SK-N-MC (cell line): ENCODE results near the gene KIF11.
"Not testable (repeated sequence)": the region's sequence is repeated elsewhere in the genome, so short reads cannot be mapped to it uniquely, and the experiment has no call there.

Experiments
- DNase-seq: peaks from one replicate; pipeline ENCODE4 v3.0.0-alpha.2; 2011; ENCODE audit warnings: low read depth, low spot score
- H3K27ac ChIP-seq: fragments of 200-600 bp; sonication (generic); 2 replicates; pipeline ENCODE4 v1.5.1; 2016; ENCODE audit warnings: mixed run types
- H3K36me3 ChIP-seq: fragments of 200-600 bp; sonication (generic); 2 replicates; pipeline ENCODE4 v1.6.1; 2017; ENCODE audit warnings: antibody characterized with exemption, low read length, mixed read lengths; ENCODE audit not compliant: insufficient read depth
- H3K4me3 ChIP-seq: fragments of 200-600 bp; sonication (generic); 2 replicates; pipeline ENCODE4 v1.5.1; 2016
- H3K9ac ChIP-seq: fragments of 200-600 bp; sonication (generic); 2 replicates; pipeline ENCODE4 v1.8.0; 2017; ENCODE audit warnings: mixed run types, mixed read lengths; ENCODE audit not compliant: insufficient read length
- H3K9me3 ChIP-seq: fragments of 200-600 bp; sonication (generic); 2 replicates; pipeline ENCODE4 v1.6.1; 2017; ENCODE audit warnings: low read depth, mild to moderate bottlenecking, antibody characterized with exemption, low read length, moderate library complexity, mixed read lengths
- EZH2 ChIP-seq: fragments of 200-600 bp; sonication (generic); IDR thresholded peaks from one replicate; pipeline ENCODE4 v1.6.1; 2017; ENCODE audit warnings: antibody characterized with exemption
- FOXP2 ChIP-seq: optimal IDR thresholded peaks from 2 replicates; pipeline ENCODE3; 2011; ENCODE audit warnings: mild to moderate bottlenecking, moderate library complexity; ENCODE audit not compliant: insufficient read depth; ENCODE audit errors: extremely low read length, control extremely low read depth
- POLR2AphosphoS5 ChIP-seq: IDR thresholded peaks from 2 replicates; pipeline ENCODE4 v1.6.1; 2012; ENCODE audit warnings: mild to moderate bottlenecking, low read depth, low read length, borderline replicate concordance

The KIF11 gene

DNA sequence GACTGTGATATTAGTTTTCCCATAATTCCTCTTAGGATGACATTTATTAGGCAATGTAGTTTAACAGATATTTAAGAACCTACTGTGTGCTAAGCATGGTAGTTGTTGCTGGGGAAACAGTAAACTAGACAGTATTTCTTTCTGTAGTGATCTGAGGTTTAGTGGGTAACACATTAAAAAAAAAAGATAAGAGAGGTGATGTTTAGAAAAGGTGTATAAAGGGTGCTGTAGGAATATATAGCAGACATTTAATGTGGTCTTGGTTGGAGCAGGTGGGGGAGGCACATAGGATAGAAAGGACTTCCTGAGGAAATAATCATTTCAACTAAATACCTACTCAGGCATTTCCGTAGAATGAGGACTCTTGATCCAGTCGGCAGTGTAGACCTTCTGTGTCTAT, 11.9 kb downstream of the KIF11 start:
- Histone ChIP-seq H3K36me3 (peaks cover 17% of the 10 kb centered on the region), H3K4me3 (no peak overlapping the region), H3K27ac (no peak overlapping the region), H3K9ac (no peak overlapping the region), H3K9me3 (no peaks in the 10 kb centered on the region)
- DNase-seq: no peak
- TF ChIP-seq POLR2AphosphoS5: no peak
- no peak for TF ChIP-seq FOXP2
- no peak for TF ChIP-seq EZH2

DNA sequence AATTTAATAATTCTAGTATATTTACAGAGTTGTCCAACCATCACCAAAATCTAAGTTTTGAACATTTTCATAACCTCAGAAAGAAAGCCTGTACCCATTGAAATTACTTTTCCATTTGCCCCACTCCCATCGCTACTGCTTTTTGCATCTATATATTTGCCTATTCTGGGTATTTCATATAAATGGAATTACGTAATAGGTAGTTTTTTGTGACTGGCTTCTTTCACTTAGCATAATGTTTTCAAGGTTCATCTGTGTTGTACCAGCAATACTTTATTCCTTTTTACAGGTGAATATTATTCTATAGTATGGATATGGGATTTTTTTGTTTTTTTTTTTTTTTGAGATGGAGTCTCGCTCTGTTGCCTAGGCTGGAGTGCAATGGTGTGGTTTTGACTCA, 22.6 kb downstream of the KIF11 start:
- Histone ChIP-seq H3K9me3 (no peaks in the 10 kb centered on the region), H3K27ac (no peak overlapping the region), H3K9ac (no peak overlapping the region), H3K36me3 (peaks cover 36% of the 10 kb centered on the region), H3K4me3 (no peak overlapping the region)
- TF ChIP-seq FOXP2 (no peak), EZH2 (no peak), POLR2AphosphoS5 (no peak)
- DNase-seq: no peak

DNA sequence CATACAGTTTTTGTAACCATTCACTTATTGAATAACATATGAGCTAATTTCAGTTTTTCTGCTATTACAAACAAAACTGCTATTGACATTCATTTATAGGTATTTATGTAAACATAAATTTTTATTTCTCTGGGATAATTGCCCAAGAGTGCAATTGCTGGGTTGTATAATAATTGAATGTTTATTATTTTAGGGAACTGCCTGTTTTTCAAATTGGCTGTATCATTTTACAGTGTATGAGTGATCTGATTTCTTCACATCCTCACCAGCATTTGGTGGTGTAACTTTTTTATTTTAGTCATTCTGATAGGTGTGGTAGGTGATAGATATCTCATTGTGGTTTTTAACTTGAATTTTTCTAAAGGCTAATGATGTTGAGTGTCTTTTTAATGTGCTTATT, 26.4 kb downstream of the KIF11 start:
- no peak overlapping the region for H3K27ac ChIP-seq
- DNase-seq: no peak
- no peaks in the 10 kb centered on the region for H3K9me3 ChIP-seq
- peaks cover 35% of the 10 kb centered on the region for H3K36me3 ChIP-seq
- H3K4me3 ChIP-seq: no peak overlapping the region
- no peak overlapping the region for H3K9ac ChIP-seq
- no peak for TF ChIP-seq EZH2
- no peak for TF ChIP-seq POLR2AphosphoS5
- no peak for TF ChIP-seq FOXP2

- peaks cover 41% of the 10 kb centered on the region for H3K36me3 ChIP-seq
- H3K9me3 ChIP-seq: no peaks in the 10 kb centered on the region
- H3K4me3 ChIP-seq: no peak overlapping the region
- no peak for TF ChIP-seq FOXP2
- no peak for TF ChIP-seq EZH2
- TF ChIP-seq POLR2AphosphoS5: no peak
- H3K27ac ChIP-seq: no peak overlapping the region
- no peak for DNase-seq
- H3K9ac ChIP-seq: no peak overlapping the region
Observed at GRCh38 chr10:92627845-92628480, 35.0 kb downstream of the KIF11 start.

DNA sequence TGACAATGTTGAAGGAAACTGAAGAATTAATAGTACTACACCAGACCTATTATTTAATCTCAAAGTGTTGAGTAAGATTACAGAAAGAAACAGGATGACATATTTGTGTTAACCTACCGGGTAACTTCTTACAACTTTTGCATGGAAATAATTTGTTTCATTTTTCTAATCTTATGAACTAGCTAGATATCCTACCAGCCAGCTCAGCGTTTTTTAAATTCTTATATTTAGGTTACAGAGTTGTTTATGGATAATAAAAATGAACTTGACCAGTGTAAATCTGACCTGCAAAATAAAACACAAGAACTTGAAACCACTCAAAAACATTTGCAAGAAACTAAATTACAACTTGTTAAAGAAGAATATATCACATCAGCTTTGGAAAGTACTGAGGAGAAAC, 37.0 kb downstream of the KIF11 start:
- peaks cover 42% of the 10 kb centered on the region for H3K36me3 ChIP-seq
- no peak overlapping the region for H3K4me3 ChIP-seq
- TF ChIP-seq FOXP2 (no peak), POLR2AphosphoS5 (no peak), EZH2 (no peak)
- H3K9me3 ChIP-seq: no peaks in the 10 kb centered on the region
- no peak overlapping the region for H3K9ac ChIP-seq
- no peak overlapping the region for H3K27ac ChIP-seq
- no peak for DNase-seq

GRCh38 chr10:92638037-92638436, 45.1 kb downstream of the KIF11 start:
- Histone ChIP-seq H3K27ac (no peak overlapping the region), H3K9ac (no peak overlapping the region), H3K36me3 (peaks cover 57% of the 10 kb centered on the region), H3K9me3 (no peaks in the 10 kb centered on the region), H3K4me3 (no peak overlapping the region)
- no peak for DNase-seq
- TF ChIP-seq EZH2 (no peak), POLR2AphosphoS5 (no peak), FOXP2 (no peak)

- H3K9me3 ChIP-seq: no peaks in the 10 kb centered on the region
- DNase-seq: no peak
- H3K4me3 ChIP-seq: no peak overlapping the region
- no peak overlapping the region for H3K9ac ChIP-seq
- peaks cover 55% of the 10 kb centered on the region for H3K36me3 ChIP-seq
- no peak overlapping the region for H3K27ac ChIP-seq
- no peak for TF ChIP-seq FOXP2
Observed at GRCh38 chr10:92640107-92640506, 47.2 kb downstream of the KIF11 start.

GRCh38 chr10:92641492-92641891, 48.6 kb downstream of the KIF11 start:
- Histone ChIP-seq H3K9me3 (no peaks in the 10 kb centered on the region), H3K4me3 (no peak overlapping the region), H3K27ac (no peak overlapping the region), H3K36me3 (peaks cover 52% of the 10 kb centered on the region), H3K9ac (no peak overlapping the region)
- TF ChIP-seq EZH2: no peak
- TF ChIP-seq POLR2AphosphoS5: no peak
- TF ChIP-seq FOXP2: no peak
- no peak for DNase-seq

GRCh38 chr10:92644921-92645320, 52.0 kb downstream of the KIF11 start:
- Histone ChIP-seq H3K27ac (no peak overlapping the region), H3K4me3 (no peak overlapping the region), H3K36me3 (peaks cover 53% of the 10 kb centered on the region), H3K9ac (no peak overlapping the region), H3K9me3 (no peaks in the 10 kb centered on the region)
- TF ChIP-seq POLR2AphosphoS5: no peak
- TF ChIP-seq FOXP2: no peak
- no peak for TF ChIP-seq EZH2
- DNase-seq: no peak

- H3K36me3 ChIP-seq: peaks cover 67% of the 10 kb centered on the region
- H3K9ac ChIP-seq, H3K27ac ChIP-seq, DNase-seq, H3K9me3 ChIP-seq, H3K4me3 ChIP-seq: not testable (repeated sequence)
Observed at GRCh38 chr10:92650864-92651263, 57.9 kb downstream of the KIF11 start.
